ENCODE results near the gene PLXNA2. TPM values are rescaled to one million over a fixed set of nuclear protein-coding genes. Genes with fewer than 3 reads are reported as not detected.

Gene PLXNA2
- total RNA-seq, 1 experiment from 2014 or later: 0.89 TPM

GRCh38 chr1:208206092-208206698 is 38.0 kb downstream of the PLXNA2 start:
- CTCF ChIA-PET: interaction anchor here (0.6 kb wide), 1 partner anchor 469 kb away, joined by 5 read pairs; no protein-coding TSS in a partner anchor
- H3K4me1 ChIP-seq (ENCODE audit: control insufficient read depth in 1 of 2, insufficient read depth in 2 of 2, low read length in 2 of 2): peaks cover 0 to 5% of the 10 kb centered on the region in 2 experiments; a peak in 2 of 4 replicates
- H3K4me3 ChIP-seq (replicated peaks in 1 of 2; ENCODE audit: low read depth in 1 of 2, low read length in 2 of 2): no peak overlapping the region

GRCh38 chr1:208205216-208206013 is 38.8 kb downstream of the PLXNA2 start:
- ChIA-PET POLR2A (no interaction called here), RAD21 (ENCODE audit: low non-redundant PET in 1 of 2, low total read pairs in 2 of 2, uncharacterized antibody in 2 of 2, unreplicated experiment in 2 of 2) (no interaction called here), CTCF (interaction anchor here (0.6 kb wide), 1 partner anchor 468 kb away, joined by 5 read pairs; no protein-coding TSS in a partner anchor)
- Histone ChIP-seq H4K20me1 (ENCODE audit: insufficient read depth) (no peaks in the 10 kb centered on the region), H3K36me3 (ENCODE audit: control insufficient read depth in 1 of 2, insufficient read depth in 2 of 2, low read length in 2 of 2) (no peaks in the 10 kb centered on the region), H3K4me3 (replicated peaks in 1 of 2; ENCODE audit: low read depth in 1 of 2, low read length in 2 of 2) (no peak overlapping the region), H3K79me2 (ENCODE audit: insufficient read depth, low read length) (no peaks in the 10 kb centered on the region), H3K27me3 (ENCODE audit: insufficient read depth, low read length) (no peaks in the 10 kb centered on the region), H3K4me2 (ENCODE audit: low read length) (no peak overlapping the region), H3K9me2 (ENCODE audit: insufficient read depth) (no peaks in the 10 kb centered on the region), H3K9me3 (ENCODE audit: control insufficient read depth in 1 of 2, insufficient read depth in 1 of 2, low read depth in 1 of 2, low read length in 2 of 2) (no peaks in the 10 kb centered on the region), H2AFZ (ENCODE audit: low read depth, low read length, poor library complexity, severe bottlenecking) (no peak overlapping the region), H3K9ac (ENCODE audit: low read length) (no peak overlapping the region), H3K27ac (ENCODE audit: low read depth, low read length) (no peak overlapping the region), H3K4me1 (ENCODE audit: control insufficient read depth in 1 of 2, insufficient read depth in 2 of 2, low read length in 2 of 2) (peaks cover 0 to 10% of the 10 kb centered on the region in 2 experiments; a peak in 2 of 4 replicates)
- BruUV-seq (replicated peaks): no TSS peak
- intact Hi-C loops (cut with micrococcal nuclease): no loop called here
- ATAC-seq (no peak), DNase-seq (ENCODE audit: low read depth, low spot score) (no peak)
- TF ChIP-seq EZH2phosphoT487 (IDR thresholded peaks at IDR 0.05; ENCODE audit: borderline replicate concordance): no peak
- TF ChIP-seq ATF3 (IDR thresholded peaks at IDR 0.05): no peak
- no peak for TF ChIP-seq JUND (IDR thresholded peaks at IDR 0.05)
- TF ChIP-seq SIN3A (IDR thresholded peaks at IDR 0.05; ENCODE audit: low read depth): no peak
- TF ChIP-seq TCF7L2 (IDR thresholded peaks at IDR 0.05; ENCODE audit: borderline replicate concordance, extremely low read depth, insufficient read depth, insufficient read length): no peak
- no peak for TF ChIP-seq ZFX (IDR thresholded peaks at IDR 0.05)
- no peak for TF ChIP-seq REST (IDR thresholded peaks at IDR 0.05; ENCODE audit: low read depth)
- no peak for TF ChIP-seq EGR1 (IDR thresholded peaks at IDR 0.05; ENCODE audit: low read depth)
- no peak for TF ChIP-seq ELF1 (IDR thresholded peaks at IDR 0.05; ENCODE audit: borderline replicate concordance, low read depth)

More at GRCh38 chr1:208206092-208206698, 38.0 kb downstream of the PLXNA2 start:
- no peak overlapping the region for H2AFZ ChIP-seq (ENCODE audit: low read depth, low read length, poor library complexity, severe bottlenecking)
- no peak overlapping the region for H3K4me2 ChIP-seq (ENCODE audit: low read length)
- H3K27ac ChIP-seq (ENCODE audit: low read depth, low read length): no peak overlapping the region
- ChIA-PET RAD21 (ENCODE audit: low non-redundant PET in 1 of 2, low total read pairs in 2 of 2, uncharacterized antibody in 2 of 2, unreplicated experiment in 2 of 2) (no interaction called here), POLR2A (no interaction called here)
- H4K20me1 ChIP-seq (ENCODE audit: insufficient read depth): no peaks in the 10 kb centered on the region
- no peaks in the 10 kb centered on the region for H3K79me2 ChIP-seq (ENCODE audit: insufficient read depth, low read length)
- H3K9me3 ChIP-seq (ENCODE audit: control insufficient read depth in 1 of 2, insufficient read depth in 1 of 2, low read depth in 1 of 2, low read length in 2 of 2): no peaks in the 10 kb centered on the region
- no peak overlapping the region for H3K9ac ChIP-seq (ENCODE audit: low read length)
- ATAC-seq (no peak), DNase-seq (ENCODE audit: low read depth, low spot score) (no peak)
- no peaks in the 10 kb centered on the region for H3K9me2 ChIP-seq (ENCODE audit: insufficient read depth)
- TF ChIP-seq FOSL1 (IDR thresholded peaks at IDR 0.05; ENCODE audit: low read depth) (no peak), POLR2A (IDR thresholded peaks at IDR 0.05; ENCODE audit: borderline replicate concordance, extremely low read depth, insufficient read depth, insufficient read length) (no peak), CEBPB (IDR thresholded peaks at IDR 0.05; ENCODE audit: low read depth) (no peak), TCF7L2 (IDR thresholded peaks at IDR 0.05; ENCODE audit: borderline replicate concordance, extremely low read depth, insufficient read depth, insufficient read length) (no peak), ATF3 (IDR thresholded peaks at IDR 0.05) (no peak), SRF (IDR thresholded peaks at IDR 0.05; ENCODE audit: low read depth) (no peak), RAD21 (IDR thresholded peaks at IDR 0.05; ENCODE audit: low read depth) (no peak), YY1 (IDR thresholded peaks at IDR 0.05; ENCODE audit: extremely low read depth, insufficient replicate concordance, low read depth, low read length) (no peak)
- no peaks in the 10 kb centered on the region for H3K27me3 ChIP-seq (ENCODE audit: insufficient read depth, low read length)
- no TSS peak for BruUV-seq (replicated peaks)
- H3K36me3 ChIP-seq (ENCODE audit: control insufficient read depth in 1 of 2, insufficient read depth in 2 of 2, low read length in 2 of 2): no peaks in the 10 kb centered on the region
- intact Hi-C loops (cut with micrococcal nuclease): no loop called here

All from HCT116 (cell line).